ENCODE data around the gene PRELID3B.

The PRELID3B gene

DNA sequence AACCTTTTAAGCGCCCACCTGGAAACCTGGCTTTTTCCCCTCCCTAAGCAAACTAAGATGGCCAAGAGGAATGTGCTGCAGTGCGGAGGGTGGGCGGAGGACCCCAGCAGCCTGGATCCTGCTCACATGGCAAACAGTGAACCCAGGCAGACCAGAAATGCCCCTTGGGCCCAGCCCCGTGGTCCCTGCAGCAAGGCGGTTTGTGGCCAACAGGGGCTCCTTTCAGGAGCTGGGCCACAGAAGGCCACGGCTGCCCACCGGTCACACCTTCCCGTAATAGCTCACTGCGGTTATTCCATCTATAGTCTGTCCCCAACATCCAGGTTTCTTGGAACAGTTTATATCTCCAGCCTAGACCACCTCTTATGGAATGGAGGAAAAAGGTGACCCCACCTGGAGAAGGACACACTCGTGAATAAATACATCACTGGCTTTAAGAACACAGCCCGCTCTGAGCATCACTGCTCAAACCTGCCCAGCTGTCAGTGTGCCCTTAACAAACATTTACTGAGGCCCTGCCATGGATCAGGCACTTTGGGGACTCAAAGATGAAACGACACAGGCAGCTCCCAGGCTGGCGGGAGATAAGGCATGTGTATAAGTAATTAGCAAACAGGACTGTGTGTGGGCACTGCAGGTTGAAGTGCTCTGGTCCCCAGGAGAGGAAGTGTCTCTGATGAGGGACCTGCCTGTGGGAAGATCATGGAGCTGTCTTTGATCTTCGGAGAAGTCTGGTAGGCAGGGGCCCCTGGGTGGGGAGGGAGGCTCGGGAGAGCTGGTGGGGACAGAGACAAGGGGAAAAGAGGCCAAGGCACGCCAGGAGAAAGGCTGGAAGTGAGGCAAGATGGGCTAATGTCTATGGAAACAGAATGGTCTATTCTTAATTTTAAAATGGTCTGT is 26.5 kb downstream of the PRELID3B start:
- Histone ChIP-seq H3K27me3 (ENCODE audit: low read depth, low read length) (peaks cover 4% of the 10 kb centered on the region; the same call in 1 of the 2 replicates), H4K20me1 (ENCODE audit: insufficient read depth, low read length) (no peaks in the 10 kb centered on the region), H3K79me2 (ENCODE audit: low read length) (no peaks in the 10 kb centered on the region), H3K4me3 (ENCODE audit: low read length) (no peak overlapping the region), H2AFZ (ENCODE audit: low read depth, low read length) (no peak overlapping the region), H3K4me2 (ENCODE audit: low read length) (no peak overlapping the region), H3K9ac (ENCODE audit: low read length) (no peak overlapping the region), H3K9me3 (ENCODE audit: insufficient read depth, low read length) (no peaks in the 10 kb centered on the region), H3K4me1 (ENCODE audit: low read length) (peaks cover 9% of the 10 kb centered on the region), H3K36me3 (replicated peaks; ENCODE audit: low read depth, low read length) (peaks cover 3% of the 10 kb centered on the region), H3K27ac (ENCODE audit: low read length) (no peak overlapping the region)
- TF ChIP-seq EZH2phosphoT487 (IDR thresholded peaks at IDR 0.05; ENCODE audit: low read depth), result no peak
- TF ChIP-seq CTCF (IDR thresholded peaks at IDR 0.05; ENCODE audit: low read depth, low read length), result no peak

DNA sequence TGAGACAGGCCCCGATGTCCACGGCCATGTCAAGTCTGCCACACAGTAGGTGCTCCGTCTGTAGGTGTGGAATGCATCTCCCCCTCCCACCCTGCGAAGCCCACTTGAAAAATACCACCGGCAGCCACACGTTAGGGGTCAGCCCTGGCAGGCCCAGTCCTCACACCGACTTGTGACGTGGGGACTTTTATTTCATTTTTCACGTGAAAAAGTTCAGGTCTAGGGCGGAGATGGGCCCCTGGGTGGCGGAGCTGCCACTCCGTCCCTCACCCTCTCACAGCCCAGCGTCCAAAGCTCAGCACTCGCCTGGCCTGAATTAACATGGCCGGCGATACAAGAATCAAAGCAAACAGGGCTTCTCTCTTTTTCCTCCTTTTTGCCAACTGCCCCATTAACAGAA is 27.2 kb downstream of the PRELID3B start:
- peaks cover 15% of the 10 kb centered on the region for H3K4me1 ChIP-seq (ENCODE audit: low read length)
- H4K20me1 ChIP-seq (ENCODE audit: insufficient read depth, low read length), result no peaks in the 10 kb centered on the region
- no peaks in the 10 kb centered on the region for H3K36me3 ChIP-seq (replicated peaks; ENCODE audit: low read depth, low read length)
- no peaks in the 10 kb centered on the region for H3K79me2 ChIP-seq (ENCODE audit: low read length)
- H2AFZ ChIP-seq (ENCODE audit: low read depth, low read length), result no peak overlapping the region
- no peaks in the 10 kb centered on the region for H3K9me3 ChIP-seq (ENCODE audit: insufficient read depth, low read length)
- H3K4me2 ChIP-seq (ENCODE audit: low read length), result no peak overlapping the region
- no peak overlapping the region for H3K27ac ChIP-seq (ENCODE audit: low read length)
- H3K9ac ChIP-seq (ENCODE audit: low read length), result no peak overlapping the region
- no peak for TF ChIP-seq EZH2phosphoT487 (IDR thresholded peaks at IDR 0.05; ENCODE audit: low read depth)
- no peak for TF ChIP-seq CTCF (IDR thresholded peaks at IDR 0.05; ENCODE audit: low read depth, low read length)
- H3K27me3 ChIP-seq (ENCODE audit: low read depth, low read length), result peaks cover 4% of the 10 kb centered on the region; the same call in 1 of the 2 replicates
- H3K4me3 ChIP-seq (ENCODE audit: low read length), result no peak overlapping the region

DNA sequence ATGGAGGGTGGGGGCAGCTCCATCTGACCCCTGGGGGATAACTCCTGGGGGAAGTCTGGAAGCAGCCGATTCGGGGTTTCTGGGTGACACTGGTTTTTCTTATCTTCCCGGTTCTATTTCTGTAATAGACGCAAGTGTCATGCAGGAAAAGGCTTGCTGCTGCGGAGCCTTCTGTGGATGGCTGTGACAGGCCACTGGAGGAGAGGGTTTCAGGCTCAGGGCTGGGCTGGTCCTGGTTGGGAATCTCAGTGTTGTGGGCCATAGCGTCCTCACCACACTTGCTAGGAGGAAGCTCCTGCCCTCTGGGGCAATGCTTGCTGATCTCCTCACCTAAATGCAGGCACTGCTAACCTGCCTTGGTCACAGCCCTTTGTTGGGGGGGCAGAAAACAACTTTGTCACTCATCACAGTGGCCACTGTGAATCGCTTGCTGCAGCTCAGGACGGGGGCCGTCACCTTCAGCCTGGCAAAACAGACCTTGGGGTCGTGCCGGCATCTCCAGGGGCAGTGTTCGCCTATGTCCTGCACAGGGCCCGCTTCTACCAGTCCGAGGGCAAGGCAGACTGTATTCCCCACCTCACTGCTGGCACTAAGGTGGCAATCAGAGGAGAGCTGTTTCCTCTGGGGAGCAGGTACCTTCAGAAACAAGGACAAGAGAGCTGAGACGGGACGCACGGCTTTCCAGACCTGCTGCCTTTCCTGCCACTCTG is 27.8 kb downstream of the PRELID3B start:
- Histone ChIP-seq H3K79me2 (ENCODE audit: low read length) (no peaks in the 10 kb centered on the region), H3K4me2 (ENCODE audit: low read length) (no peak overlapping the region), H3K36me3 (replicated peaks; ENCODE audit: low read depth, low read length) (no peaks in the 10 kb centered on the region), H3K27me3 (ENCODE audit: low read depth, low read length) (peaks cover 5% of the 10 kb centered on the region; the same call in 1 of the 2 replicates), H3K4me3 (ENCODE audit: low read length) (no peak overlapping the region), H4K20me1 (ENCODE audit: insufficient read depth, low read length) (no peaks in the 10 kb centered on the region), H3K9ac (ENCODE audit: low read length) (no peak overlapping the region), H2AFZ (ENCODE audit: low read depth, low read length) (no peak overlapping the region), H3K9me3 (ENCODE audit: insufficient read depth, low read length) (no peaks in the 10 kb centered on the region), H3K4me1 (ENCODE audit: low read length) (peaks cover 21% of the 10 kb centered on the region), H3K27ac (ENCODE audit: low read length) (no peak overlapping the region)
- TF ChIP-seq EZH2phosphoT487 (IDR thresholded peaks at IDR 0.05; ENCODE audit: low read depth) (no peak), CTCF (IDR thresholded peaks at IDR 0.05; ENCODE audit: low read depth, low read length) (no peak)

GRCh38 chr20:59013959-59014608 is 28.5 kb downstream of the PRELID3B start:
- Histone ChIP-seq H3K9ac (ENCODE audit: low read length) (no peak overlapping the region), H3K4me2 (ENCODE audit: low read length) (no peak overlapping the region)

More at GRCh38 chr20:59013959-59014608, 28.5 kb downstream of the PRELID3B start:
- no peak for TF ChIP-seq EZH2phosphoT487 (IDR thresholded peaks at IDR 0.05; ENCODE audit: low read depth)
- no peak for TF ChIP-seq CTCF (IDR thresholded peaks at IDR 0.05; ENCODE audit: low read depth, low read length)
- H2AFZ ChIP-seq (ENCODE audit: low read depth, low read length), result no peak overlapping the region
- no peaks in the 10 kb centered on the region for H4K20me1 ChIP-seq (ENCODE audit: insufficient read depth, low read length)
- H3K27ac ChIP-seq (ENCODE audit: low read length), result no peak overlapping the region
- H3K4me1 ChIP-seq (ENCODE audit: low read length), result peaks cover 27% of the 10 kb centered on the region
- H3K79me2 ChIP-seq (ENCODE audit: low read length), result no peaks in the 10 kb centered on the region
- H3K4me3 ChIP-seq (ENCODE audit: low read length), result no peak overlapping the region
- no peaks in the 10 kb centered on the region for H3K9me3 ChIP-seq (ENCODE audit: insufficient read depth, low read length)
- no peaks in the 10 kb centered on the region for H3K36me3 ChIP-seq (replicated peaks; ENCODE audit: low read depth, low read length)
- peaks cover 7% of the 10 kb centered on the region for H3K27me3 ChIP-seq (ENCODE audit: low read depth, low read length)

Measured in OCI-LY3 (cell line).